H1 (cell line): ENCODE results near the gene TMEM107. TPM values are rescaled to one million over a fixed set of nuclear protein-coding genes. Genes with fewer than 3 reads are reported as not detected.

Experiments
- MAFK ChIP-seq: IDR thresholded peaks from 2 replicates; pipeline ENCODE4 v1.6.1; 2012; ENCODE audit warnings: low read depth, mild to moderate bottlenecking, improper control_type of control experiment, low read length
- SAP30 ChIP-seq: fragments of 300-600 bp; sonication (generic); IDR thresholded peaks from 2 replicates; pipeline ENCODE4 v1.7.1; 2012; ENCODE audit warnings: low read length, moderate library complexity, mild to moderate bottlenecking, inconsistent platforms; ENCODE audit not compliant: insufficient read depth, insufficient replicate concordance
- SP4 ChIP-seq: IDR thresholded peaks from 2 replicates; pipeline ENCODE4 v1.6.1; 2012; ENCODE audit warnings: low read length, inconsistent platforms
- TAF1 ChIP-seq: IDR thresholded peaks from 2 replicates; pipeline ENCODE4 v1.6.1; 2011; ENCODE audit warnings: mild to moderate bottlenecking, low read depth, low read length
- TAF7 ChIP-seq: optimal IDR thresholded peaks from 2 replicates; pipeline ENCODE3; 2011; ENCODE audit warnings: low read depth, mild to moderate bottlenecking, inconsistent platforms, low read length, moderate library complexity, borderline replicate concordance
- polyA plus RNA-seq, 7 experiments: library from polyadenylated mRNA; depleted of rRNA in 3 of 7; stranded (reverse) in 5 of 7; unstranded in 2 of 7; fragments of >200 nt in 5 of 7; fragments of 200-250 nt in 2 of 7; gene quantifications; 1 replicate in 5 of 7; 2 replicates in 1 of 7; 4 replicates in 1 of 7; pipeline versions ENCODE4 v1.2.1 to v1.2.3, GENCODE V29; 2011 to 2013; ENCODE audit warnings: missing spikeins in 2 of 7, mixed read lengths in 2 of 7
- total RNA-seq: library from RNA; stranded (reverse); fragmentation: NEBNext Ultra II Directional; extraction: Animal tissue kit (Norgen Biotek cat#: 25700); gene quantifications from 2 replicates; pipeline ENCODE4 v1.2.1, GENCODE V29; 2021
- TF ChIP-seq, protein P1 (sequence below): IDR thresholded peaks from 2 replicates; pipeline ENCODE4 v1.6.1; 2012; ENCODE audit warnings: inconsistent platforms

Gene TMEM107
- total and polyA plus RNA-seq, 2 of the 8 experiments (the other 6 are each of a cell fraction or from before 2014, with no cell fraction given): 17.3 to 21.5 TPM

- no peak for TF ChIP-seq SAP30
- TF ChIP-seq TAF1: no peak
- TF ChIP-seq SP4: no peak
- TF ChIP-seq, protein P1, sequence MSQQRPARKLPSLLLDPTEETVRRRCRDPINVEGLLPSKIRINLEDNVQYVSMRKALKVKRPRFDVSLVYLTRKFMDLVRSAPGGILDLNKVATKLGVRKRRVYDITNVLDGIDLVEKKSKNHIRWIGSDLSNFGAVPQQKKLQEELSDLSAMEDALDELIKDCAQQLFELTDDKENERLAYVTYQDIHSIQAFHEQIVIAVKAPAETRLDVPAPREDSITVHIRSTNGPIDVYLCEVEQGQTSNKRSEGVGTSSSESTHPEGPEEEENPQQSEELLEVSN: no peak
- no peak for TF ChIP-seq TAF7
- no peak for TF ChIP-seq MAFK
Observed at GRCh38 chr17:8175795-8176196, 384 bp downstream of the TMEM107 start (continued).
